Motor neuron (in vitro differentiated cells): ENCODE results near the gene ERVV-1. TPM values are rescaled to one million over a fixed set of nuclear protein-coding genes. Genes with fewer than 3 reads are reported as not detected.
"Not testable (repeated sequence)": the region's sequence is repeated elsewhere in the genome, so short reads cannot be mapped to it uniquely, and the experiment has no call there.

ENCODE experiments used
- ATAC-seq, 8 experiments: fragments of 200-7000 bp; cut with Tn5 transposase; replicated peaks in 6 of 8; 2 replicates each; pipeline ENCODE4 v1.8.0; 2021; ENCODE audit warnings: mild to moderate bottlenecking in 8 of 8, moderate library complexity in 8 of 8
- H3K27ac ChIP-seq, 2 donors: fragments of 250-450 bp; sonication (Bioruptor Pico); 2 replicates each; pipeline ENCODE4 v1.9.0; 2021; ENCODE audit warnings: antibody characterized with exemption in 2 of 2, mild to moderate bottlenecking in 2 of 2, moderate library complexity in 1 of 2
- H3K4me1 ChIP-seq, 2 donors: fragments of 250-450 bp; sonication (Bioruptor Pico); replicated peaks in 1 of 2; 2 replicates each; pipeline ENCODE4 v1.6.1; 2021; ENCODE audit warnings: antibody characterized with exemption in 2 of 2, mild to moderate bottlenecking in 2 of 2, moderate library complexity in 1 of 2
- H3K4me3 ChIP-seq, 5 donors: fragments of 250-450 bp; sonication (Bioruptor Pico); 2 replicates each; pipeline ENCODE4 v1.9.0; 2021; ENCODE audit warnings: antibody characterized with exemption in 5 of 5, mild to moderate bottlenecking in 5 of 5, moderate library complexity in 4 of 5
- WGBS, 10 experiments: fragments of 450-650 bp; shearing (Covaris generic); methylation state at CpG; one replicate each; pipeline ENCODE4 v1.0.0; 2022; 5-methylcytosine and 5-hydroxymethylcytosine counted together
- in situ Hi-C, 9 experiments: fragments of 400-800 bp; cut with MboI; loops; one replicate each; pipeline ENCODE4 v1.15.0; 2021; ENCODE audit warnings: low sequenced_read_pairs in 9 of 9, low pct_unique_long_range_greater_than_20kb in 2 of 9; ENCODE audit not compliant: unreplicated experiment in 9 of 9
- total RNA-seq, 8 experiments: library from RNA; unstranded; fragments of 300-600 nt; gene quantifications; 2 replicates each; pipeline versions ENCODE4 v1.2.3 to v1.2.4, GENCODE V29; 2022

Gene ERVV-1
- 1 to 10 TPM in 1 of 8 experiments, under 1 TPM in 5, not detected in 2; 0.05 to 1.1 (median 0.43) TPM for total RNA-seq

DNA sequence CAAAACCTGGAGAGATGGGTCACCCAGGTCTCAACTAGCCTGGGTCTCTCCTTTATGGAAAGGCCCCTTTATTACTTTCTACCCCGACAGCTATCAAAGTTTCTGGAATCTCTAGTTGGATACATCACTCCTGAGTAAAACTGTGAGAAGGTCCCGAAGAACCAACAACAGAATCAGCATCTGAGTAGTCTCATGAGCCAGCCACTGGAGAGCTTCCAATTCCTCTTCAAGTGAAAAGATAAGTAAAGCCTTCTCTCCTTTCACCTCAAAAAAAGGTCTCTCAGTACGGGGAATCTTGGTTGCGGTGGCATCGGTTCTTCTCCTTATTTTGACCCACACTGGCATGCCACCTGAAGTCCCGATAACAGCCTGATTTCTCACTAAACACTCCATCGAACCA lies at the start of gene ERVV-1:
Gene ERVV-1, plus strand, starts transcription at position 301 of the 400 bp plus-strand sequence. CDS start 170 bp downstream, outside the sequence.
- H3K27ac ChIP-seq, result no peak within 1 kb of the TSS
- 40 to 100% (median 69%) methylated on average over 1 to 5 of the region's 7 CpGs; no CpG with 5 or more reads in 4 of the 10 experiments for WGBS, 10 experiments
- in situ Hi-C loops, result no loop called here
- no peaks in the 10 kb centered on the region for H3K4me1 ChIP-seq
- ATAC-seq, result no peak
- H3K4me3 ChIP-seq, result no peak within 1 kb of the TSS

GRCh38 chr19:52967772-52968171 lies 45.9 kb upstream of the ERVV-1 start:
- H3K4me3 ChIP-seq, result no peak overlapping the region
- H3K27ac ChIP-seq, result no peak overlapping the region
- ATAC-seq, result no peak
- 39 to 100% (median 82%) methylated on average over 2 of the region's 2 CpGs for WGBS, 10 experiments
- peaks cover 5 to 7% of the 10 kb centered on the region in 2 donors for H3K4me1 ChIP-seq
- in situ Hi-C loops, result no loop called here

GRCh38 chr19:52981329-52981728 lies 32.4 kb upstream of the ERVV-1 start:
- no peak overlapping the region for H3K4me3 ChIP-seq
- ATAC-seq, result no peak
- no peak overlapping the region for H3K27ac ChIP-seq
- WGBS, 10 experiments, result 17 to 100% (median 63%) methylated on average over 1 to 4 of the region's 4 CpGs; no CpG with 5 or more reads in 5 of the 10 experiments
- no peaks in the 10 kb centered on the region for H3K4me1 ChIP-seq
- in situ Hi-C loops, result no loop called here

- in situ Hi-C loops, result not testable (repeated sequence)
Observed at GRCh38 chr19:52983167-52983566, 30.6 kb upstream of the ERVV-1 start.

DNA sequence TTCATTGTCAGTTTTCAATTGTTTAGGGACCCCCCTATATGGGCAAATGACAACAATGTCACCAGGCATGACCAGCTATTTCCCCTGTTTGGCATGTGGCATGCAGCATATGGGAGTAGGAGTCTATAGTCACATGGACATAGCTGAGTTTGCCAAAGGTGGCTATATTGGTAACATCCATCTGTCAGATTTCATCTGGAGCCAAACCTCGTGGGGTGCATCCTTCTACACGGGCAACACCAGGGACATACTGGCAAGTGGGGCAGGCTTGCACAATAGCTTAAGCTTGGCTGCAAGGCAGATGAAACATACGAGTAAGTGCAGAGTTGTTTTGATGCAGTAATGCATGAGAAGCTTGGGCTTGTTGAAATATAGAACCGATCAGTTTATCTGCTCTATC lies 26.5 kb upstream of the ERVV-1 start:
- no peak overlapping the region for H3K27ac ChIP-seq

More at GRCh38 chr19:52983167-52983566, 30.6 kb upstream of the ERVV-1 start:
- not testable (repeated sequence) for H3K4me3 ChIP-seq, H3K4me1 ChIP-seq, H3K27ac ChIP-seq, ATAC-seq
- 0 to 100% (median 63%) methylated on average over 1 to 3 of the region's 3 CpGs; no CpG with 5 or more reads in 3 of the 10 experiments for WGBS, 10 experiments

DNA sequence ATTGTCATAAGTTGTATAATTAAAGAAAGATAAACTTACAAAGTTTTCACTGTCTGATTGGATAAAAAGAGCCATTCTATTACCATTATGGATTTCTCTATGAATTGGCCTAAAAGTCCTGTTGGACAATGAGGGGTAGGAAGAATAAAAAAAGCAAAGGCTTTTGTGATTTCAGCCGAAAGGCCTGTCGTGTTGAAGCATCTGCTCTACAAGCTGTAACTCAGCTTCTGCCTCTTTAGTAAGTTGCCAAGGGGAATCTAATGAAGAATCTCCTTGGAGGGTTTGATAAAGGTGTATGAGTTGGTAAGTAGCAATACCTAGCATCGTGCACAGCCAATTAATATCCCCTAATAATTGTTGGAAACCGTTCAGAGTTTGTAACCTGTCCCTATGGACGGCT lies 25.2 kb upstream of the ERVV-1 start:
- no peak overlapping the region for H3K27ac ChIP-seq
- H3K4me3 ChIP-seq, result no peak overlapping the region
- ATAC-seq, result no peak
- in situ Hi-C loops, result no loop called here
- WGBS, 10 experiments, result 27 to 100% (median 81%) methylated on average over 2 to 5 of the region's 5 CpGs; no CpG with 5 or more reads in 1 of the 10 experiments
- peaks cover 0 to 4% of the 10 kb centered on the region in 2 donors for H3K4me1 ChIP-seq

More for the DNA sequence above, 26.5 kb upstream of the ERVV-1 start:
- no peak for ATAC-seq
- WGBS, 10 experiments, result 40 to 100% (median 80%) methylated on average over 1 to 4 of the region's 4 CpGs; no CpG with 5 or more reads in 1 of the 10 experiments
- peaks cover 0 to under 1% of the 10 kb centered on the region in 2 donors for H3K4me1 ChIP-seq
- no peak overlapping the region for H3K4me3 ChIP-seq
- in situ Hi-C loops, result no loop called here

GRCh38 chr19:52990759-52991418 lies 22.8 kb upstream of the ERVV-1 start:
- ATAC-seq, result no peak

GRCh38 chr19:52991484-52991883 lies 22.2 kb upstream of the ERVV-1 start:
- in situ Hi-C loops, result no loop called here
- no peak overlapping the region for H3K27ac ChIP-seq
- no peak for ATAC-seq
- WGBS, 10 experiments, result 5 to 100% (median 65%) methylated on average over 1 to 2 of the region's 2 CpGs; no CpG with 5 or more reads in 2 of the 10 experiments
- no peak overlapping the region for H3K4me3 ChIP-seq
- H3K4me1 ChIP-seq, result peaks cover 0 to 4% of the 10 kb centered on the region in 2 donors

More at GRCh38 chr19:52990759-52991418, 22.8 kb upstream of the ERVV-1 start:
- 58 to 100% (median 92%) methylated on average over 5 to 14 of the region's 16 CpGs for WGBS, 10 experiments
- Histone ChIP-seq H3K4me1 (peaks cover 0 to 4% of the 10 kb centered on the region in 2 donors), H3K4me3 (no peak overlapping the region), H3K27ac (no peak overlapping the region)
- in situ Hi-C loops, result no loop called here

- Histone ChIP-seq H3K4me1 (peaks cover 0 to 4% of the 10 kb centered on the region in 2 donors), H3K4me3 (peak overlapping the region; percentile 29 to 61 (median 42)), H3K27ac (no peak overlapping the region)
- in situ Hi-C loops, result no loop called here
- ATAC-seq, result peak in 5 of 8 experiments; percentile 6 to 15 (median 12)
- WGBS, 10 experiments, result 0 to 80% (median 16%) methylated on average over 1 to 10 of the region's 26 CpGs
Observed at GRCh38 chr19:52992109-52993004, 21.4 kb upstream of the ERVV-1 start.

GRCh38 chr19:52993342-52994178 lies 20.2 kb upstream of the ERVV-1 start:
- peak; percentile 81 to 93 (median 87) for ATAC-seq
- peaks cover 0 to 4% of the 10 kb centered on the region in 2 donors for H3K4me1 ChIP-seq
- in situ Hi-C loops, result no loop called here
- peak overlapping the region in 1 of 2 donors; percentile 28 for H3K27ac ChIP-seq
- peak overlapping the region; percentile 29 to 61 (median 42) for H3K4me3 ChIP-seq
- WGBS, 10 experiments, result 0 to 36% (median 10%) methylated on average over 1 to 6 of the region's 50 CpGs; no CpG with 5 or more reads in 2 of the 10 experiments

GRCh38 chr19:52995711-52996110 lies 18.0 kb upstream of the ERVV-1 start:
- Histone ChIP-seq H3K27ac (no peak overlapping the region), H3K4me3 (no peak overlapping the region), H3K4me1 (peaks cover 0 to 4% of the 10 kb centered on the region in 2 donors)
- no peak for ATAC-seq
- in situ Hi-C loops, result no loop called here
- WGBS, 10 experiments, result 50 to 100% (median 88%) methylated on average over 1 to 7 of the region's 7 CpGs; no CpG with 5 or more reads in 2 of the 10 experiments

GRCh38 chr19:52997975-52998374 lies 15.7 kb upstream of the ERVV-1 start:
- 32 to 100% (median 83%) methylated on average over 2 to 8 of the region's 9 CpGs; no CpG with 5 or more reads in 1 of the 10 experiments for WGBS, 10 experiments
- H3K4me1 ChIP-seq, result no peaks in the 10 kb centered on the region
- no peak overlapping the region for H3K4me3 ChIP-seq
- ATAC-seq, result no peak
- no peak overlapping the region for H3K27ac ChIP-seq
- in situ Hi-C loops, result no loop called here
